Inflammatory macrophage treated with lipopolysaccharide for 1 hour (primary cell): ENCODE measurements around the gene MSN.

Experiments
- DNase-seq, 2 donors: peaks; one replicate each; pipeline ENCODE4 v3.0.0-alpha.2; 2020 to 2022

Gene MSN

DNA sequence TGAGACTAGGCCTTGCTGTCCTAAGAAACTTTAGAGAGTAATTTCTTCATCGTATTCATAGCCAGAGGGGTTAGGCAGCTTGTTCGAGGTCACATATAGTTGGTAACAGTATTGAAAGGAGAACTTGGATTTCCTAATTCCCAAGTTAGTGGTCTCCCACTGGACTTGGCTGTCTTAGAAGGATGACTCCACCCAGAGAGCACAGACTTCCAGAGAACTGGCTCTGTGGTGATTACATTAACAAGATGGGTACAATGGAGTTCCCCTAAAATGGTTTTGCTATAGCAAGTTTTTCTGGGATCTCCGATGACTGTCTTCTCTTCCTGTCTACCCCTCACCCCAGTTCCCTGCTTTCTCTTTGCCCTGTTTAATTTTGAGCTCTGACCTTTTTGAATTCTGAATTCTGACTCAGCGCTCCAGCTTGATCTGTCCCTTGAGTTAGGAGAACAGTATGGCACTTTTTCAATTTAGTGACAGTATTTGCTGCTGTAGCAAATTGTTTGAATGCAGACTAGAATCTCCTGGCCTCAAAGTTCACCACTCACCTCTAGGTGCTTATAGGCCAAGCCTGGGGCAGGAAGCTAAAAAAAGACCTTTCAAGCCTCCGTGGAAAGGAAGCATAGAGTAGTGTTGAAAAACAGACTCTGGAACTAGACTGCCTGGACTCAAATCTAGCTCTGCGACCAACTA, 6.9 kb downstream of the MSN start:
- DNase-seq = peak; percentile 65 to 89

DNA sequence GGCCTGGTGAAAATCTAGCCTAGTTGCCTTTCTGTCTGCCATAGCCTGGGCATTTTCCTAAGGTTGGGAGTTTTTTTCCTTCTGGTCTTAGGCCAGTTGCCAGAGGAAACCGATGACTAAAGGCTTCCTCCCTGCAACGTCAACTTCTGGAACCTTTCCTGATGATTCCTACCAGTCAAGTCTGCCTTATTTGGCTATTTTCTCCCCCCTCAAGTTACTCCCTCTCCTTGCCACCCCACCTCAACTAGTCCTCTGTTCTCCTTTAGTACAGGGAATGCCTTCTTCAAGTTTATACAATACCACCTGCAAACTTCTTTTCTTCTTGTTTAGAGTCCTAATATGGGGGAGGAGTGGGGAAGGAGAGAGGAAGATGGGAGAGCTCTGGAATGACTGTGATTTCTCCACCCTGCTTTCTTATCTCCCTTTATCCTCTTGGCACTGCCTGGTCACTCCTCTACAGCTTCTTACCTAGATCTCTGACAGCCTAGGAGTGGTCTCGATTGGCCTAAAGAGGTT, 10.6 kb downstream of the MSN start:
- DNase-seq = no peak

- DNase-seq = peak; percentile 55 to 74
Observed at GRCh38 chrX:65679071-65679540, 11.7 kb downstream of the MSN start.

GRCh38 chrX:65681810-65682209, 14.4 kb downstream of the MSN start:
- DNase-seq = no peak

- DNase-seq = no peak
Observed at GRCh38 chrX:65685112-65685511, 17.7 kb downstream of the MSN start.

DNA sequence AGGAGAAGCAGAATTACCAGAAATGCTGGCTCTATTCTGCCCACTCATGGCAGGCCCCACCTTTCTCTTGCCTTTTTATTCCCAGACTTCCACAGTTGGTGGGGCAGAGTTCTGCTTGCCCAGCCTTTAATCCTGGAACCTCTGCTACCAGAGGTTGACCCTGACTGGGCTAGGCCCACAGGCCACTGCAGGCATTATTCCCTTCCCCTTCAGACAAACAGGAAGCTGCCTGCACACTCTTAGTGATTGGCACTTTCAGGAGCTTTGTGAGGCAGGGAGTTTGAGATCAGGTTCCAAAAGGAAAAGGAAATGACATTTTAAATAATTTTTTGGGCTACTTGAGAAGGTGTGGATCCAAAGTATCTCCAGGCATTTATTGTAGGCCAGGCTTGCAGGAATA, 18.8 kb downstream of the MSN start:
- no peak for DNase-seq

DNA sequence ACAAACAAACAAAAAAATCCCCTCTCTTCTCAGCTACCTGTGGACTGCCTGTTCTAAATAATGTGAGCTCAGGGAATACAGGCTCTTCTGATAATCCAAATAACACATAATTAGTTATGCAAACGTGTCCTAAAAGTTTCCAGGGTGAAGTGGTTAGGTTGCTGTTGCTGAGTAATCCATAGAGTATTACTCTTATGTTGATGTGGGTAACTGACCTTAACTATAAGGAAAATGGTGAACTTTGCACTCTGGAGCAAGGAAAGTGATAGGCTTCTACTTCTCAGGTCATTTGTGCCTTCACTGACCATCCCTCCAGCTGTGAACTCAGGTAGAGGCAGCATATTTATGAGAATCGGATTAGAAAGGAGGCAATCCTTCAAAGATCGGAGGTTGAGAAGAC, 19.9 kb downstream of the MSN start:
- DNase-seq = no peak

DNA sequence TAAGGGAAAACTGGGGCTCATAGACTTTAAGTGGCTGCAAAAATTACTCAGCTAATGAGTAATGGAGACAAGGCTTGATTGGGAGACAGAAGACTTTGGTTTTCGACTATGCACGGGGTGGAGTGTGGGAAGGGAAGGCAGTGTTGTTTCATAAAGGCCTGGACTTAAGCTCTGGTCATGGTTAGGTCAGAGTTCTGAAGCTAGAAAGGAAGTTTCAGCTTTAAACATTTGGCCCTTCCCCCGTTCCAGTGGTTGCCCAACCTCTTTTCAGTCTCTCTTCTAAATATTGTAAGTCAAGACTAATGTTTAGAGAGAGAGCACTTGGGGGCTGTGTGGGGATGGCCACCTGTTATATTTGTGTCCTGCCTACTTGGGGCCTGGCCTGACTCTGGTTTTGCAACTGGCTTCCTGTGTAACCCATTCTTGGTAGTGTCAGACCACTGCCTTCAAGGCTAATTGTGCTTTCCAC, 21.0 kb downstream of the MSN start:
- peak; percentile 62 to 81 for DNase-seq

DNA sequence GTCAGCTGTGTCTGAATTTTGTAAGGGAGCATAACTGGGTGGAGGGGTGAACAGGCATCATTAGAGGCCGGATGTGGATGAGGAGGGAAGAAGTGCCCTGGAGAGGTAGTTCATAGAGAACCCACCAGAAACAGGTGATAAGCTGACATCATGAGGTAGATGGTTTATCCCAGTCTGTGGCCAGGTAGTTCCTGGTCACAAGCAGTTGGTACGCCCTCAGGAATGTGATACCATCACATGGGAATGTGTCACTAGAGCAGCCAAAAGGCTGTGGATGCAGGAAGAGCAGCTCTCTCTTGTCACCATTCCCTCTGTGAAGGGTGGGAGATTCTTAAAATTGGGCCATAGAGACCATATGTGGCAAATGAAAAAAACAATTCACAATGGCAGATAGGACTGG, 21.9 kb downstream of the MSN start:
- DNase-seq = no peak

GRCh38 chrX:65690057-65690855, 22.8 kb downstream of the MSN start:
- peak in 1 of 2 donors; percentile 72 for DNase-seq

DNA sequence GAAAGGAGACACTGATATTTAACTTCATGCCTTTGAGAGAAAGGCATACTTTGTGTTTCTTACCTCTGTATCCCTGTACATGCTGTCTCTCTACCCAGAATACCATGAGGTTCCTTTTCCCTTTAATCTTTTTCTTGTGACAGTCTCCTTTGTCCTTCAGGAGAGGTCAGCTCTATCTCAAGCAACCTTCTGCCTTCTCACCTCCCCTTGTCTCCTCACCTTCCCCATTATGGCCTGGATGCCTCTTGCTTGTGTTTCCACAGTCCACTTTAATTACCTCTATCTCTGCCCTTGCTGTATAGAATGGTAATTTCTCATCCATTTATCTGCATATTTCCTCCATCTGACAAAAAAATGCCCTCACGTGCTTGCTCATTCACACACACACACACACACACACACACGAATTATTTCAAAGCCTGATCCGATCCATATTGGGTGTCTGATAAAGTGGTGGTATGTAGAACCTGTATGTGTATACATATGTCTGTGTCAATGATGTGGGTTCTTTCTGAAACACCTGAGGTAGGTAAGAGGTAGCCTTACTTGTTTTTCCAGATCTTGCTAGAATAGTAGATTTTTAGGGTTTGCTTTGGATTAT, 28.5 kb downstream of the MSN start:
- DNase-seq = no peak

- DNase-seq = no peak
Observed at GRCh38 chrX:65696613-65697012, 29.2 kb downstream of the MSN start.

DNA sequence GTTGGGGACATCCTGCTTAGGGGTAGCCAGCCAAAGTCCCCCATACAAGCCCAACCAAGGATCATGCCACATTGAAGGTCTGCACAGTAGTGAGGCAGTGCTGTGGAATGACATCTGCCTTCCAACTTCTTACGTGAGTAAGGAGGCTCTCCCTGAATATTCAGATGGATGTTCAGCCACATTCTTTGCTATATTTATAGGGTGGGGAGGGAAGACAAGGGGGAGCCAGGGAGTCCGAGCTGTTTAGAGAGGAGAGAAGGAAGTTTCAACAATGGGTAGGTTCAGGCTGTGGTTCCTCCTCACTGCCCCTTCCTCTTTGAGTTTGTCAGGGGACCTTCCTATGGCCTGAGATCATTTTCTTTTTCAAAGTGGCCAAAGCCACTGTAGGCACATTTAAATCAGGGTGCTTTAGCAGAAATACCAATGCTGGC, 29.8 kb downstream of the MSN start:
- peak; percentile 46 to 56 for DNase-seq

DNA sequence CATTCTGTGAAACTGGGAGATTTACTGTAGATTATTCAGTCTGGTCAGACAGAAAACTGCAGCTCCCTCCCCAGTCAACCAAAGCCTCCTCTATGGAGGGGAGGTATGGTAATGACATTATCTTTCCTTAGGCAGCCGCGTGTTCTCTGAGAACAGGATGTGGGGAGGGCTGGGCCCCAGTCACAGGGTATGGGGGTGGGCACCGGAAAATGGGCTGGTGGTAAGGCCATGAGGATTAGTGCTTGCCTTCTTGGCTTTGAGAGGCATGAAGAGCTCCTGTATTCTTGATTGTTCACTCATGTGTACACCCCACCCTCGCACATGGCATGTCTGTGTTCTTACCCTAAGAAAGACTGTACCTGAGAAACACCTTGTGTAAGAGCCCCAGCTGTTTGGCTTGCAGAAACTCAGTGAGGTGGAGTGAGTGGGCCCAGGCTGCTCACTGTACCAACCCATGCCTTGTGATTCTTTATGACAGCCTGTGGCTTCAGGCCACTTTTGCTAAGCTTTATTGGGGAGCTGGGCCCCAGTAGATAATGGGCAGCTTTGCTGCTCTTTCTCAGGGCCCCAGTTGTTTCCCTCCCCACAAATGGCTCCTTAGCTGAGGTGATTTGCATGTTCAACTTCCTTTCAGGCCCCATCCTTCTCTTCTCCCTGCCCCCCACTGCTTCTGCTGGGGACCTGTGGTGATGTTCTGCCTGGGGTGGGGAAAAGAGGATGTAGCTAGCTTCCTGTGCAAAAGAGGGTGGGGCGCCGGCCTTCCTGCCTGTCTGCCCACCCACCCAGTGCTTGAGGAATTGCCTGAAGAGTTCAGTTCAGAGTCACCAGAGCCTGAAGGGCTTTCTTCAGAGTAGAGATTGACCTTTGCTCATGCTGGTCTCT, 30.7 kb downstream of the MSN start:
- peak; percentile 68 to 90 for DNase-seq

- DNase-seq = no peak
Observed at GRCh38 chrX:65702956-65703355, 35.5 kb downstream of the MSN start.

GRCh38 chrX:65705439-65705838, 38.0 kb downstream of the MSN start:
- no peak for DNase-seq

DNA sequence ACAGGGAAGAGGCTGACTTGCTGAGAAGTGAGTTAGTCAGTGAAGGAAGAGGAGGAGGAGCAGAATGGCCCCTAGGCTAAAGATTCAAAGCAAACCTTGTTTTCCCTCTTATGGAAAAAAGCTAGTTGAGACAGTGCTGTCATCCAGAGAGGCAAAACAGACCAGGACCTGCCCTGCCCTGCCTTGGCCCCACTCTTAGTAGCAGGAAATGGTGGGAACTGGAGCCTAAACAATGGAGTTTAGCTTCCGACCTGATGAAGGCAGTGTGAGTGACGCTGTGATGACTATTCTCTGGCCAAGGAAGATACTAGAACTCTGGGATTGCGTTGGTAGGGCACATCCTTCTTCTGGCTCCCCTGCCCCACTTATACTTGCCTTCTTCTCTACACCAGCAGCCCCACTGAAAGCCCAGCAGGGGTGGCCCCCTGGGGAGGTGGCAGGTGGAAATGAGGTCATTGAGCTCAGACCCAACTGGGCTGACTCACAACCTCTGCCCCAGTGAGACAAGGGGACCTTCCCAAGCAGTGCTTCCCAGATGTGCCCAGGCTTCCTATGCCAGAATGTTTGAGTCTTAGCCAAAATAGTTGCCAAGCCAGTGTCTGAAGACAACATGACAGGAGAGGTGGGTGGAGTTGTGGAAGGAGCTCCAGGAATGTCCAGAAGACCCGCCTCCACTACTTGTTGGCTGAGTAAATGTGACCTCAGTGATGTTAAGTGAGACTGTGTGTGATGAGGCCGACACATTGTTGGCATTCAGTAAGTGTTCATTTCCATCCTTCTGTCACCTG, 38.8 kb downstream of the MSN start:
- peak; percentile 37 to 86 for DNase-seq

DNA sequence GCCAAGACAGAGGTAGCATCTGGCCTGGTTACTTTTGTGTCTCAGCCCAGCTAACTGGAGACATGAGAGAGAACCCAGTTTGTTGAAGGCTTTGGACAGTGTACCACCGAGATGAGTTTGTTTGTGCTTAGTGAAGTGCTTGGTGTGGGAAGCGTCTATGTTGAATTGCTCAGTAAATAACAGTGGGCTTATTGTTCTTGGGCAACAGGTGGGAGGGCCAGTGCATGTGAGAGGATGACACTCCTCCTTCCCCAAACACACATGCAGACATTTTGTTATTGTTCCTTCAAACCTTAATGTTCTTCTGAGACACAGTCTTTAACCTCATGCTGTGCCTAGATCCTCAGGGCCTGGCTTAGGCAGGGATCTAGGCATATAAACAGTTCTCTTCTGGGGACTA, 39.7 kb downstream of the MSN start:
- peak in 1 of 2 donors; percentile 64 for DNase-seq

- peak; percentile 40 to 73 for DNase-seq
Observed at GRCh38 chrX:65712005-65712806, 44.8 kb downstream of the MSN start.

DNA sequence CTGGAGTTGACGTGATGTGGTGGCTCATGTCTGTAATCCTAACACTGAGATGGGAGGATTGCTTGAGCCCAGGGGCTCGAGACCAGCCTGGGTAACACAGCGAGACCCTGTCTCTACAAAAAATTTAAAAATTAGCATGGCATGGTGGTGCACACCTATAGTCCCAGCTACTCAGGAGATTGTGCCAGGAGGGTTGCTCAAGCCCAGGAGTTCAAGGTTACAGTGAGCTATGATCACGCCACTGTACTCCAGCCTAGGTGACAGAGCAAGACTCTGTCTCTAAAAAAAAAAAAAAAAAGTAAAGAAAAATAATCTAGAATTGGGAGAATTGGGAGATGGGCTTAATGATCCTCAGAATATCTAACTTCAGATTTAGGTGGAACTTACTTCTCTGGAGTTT, 51.1 kb downstream of the MSN start:
- no peak for DNase-seq
